ENCODE results near the gene ZC3H12D. TPM values are rescaled to one million over a fixed set of nuclear protein-coding genes. Genes with fewer than 3 reads are reported as not detected.

Gene ZC3H12D
- total and polyA plus RNA-seq, 2 of the 13 experiments (the other 11 are each of a cell fraction or from before 2014, with no cell fraction given): 1.2 to 2.7 TPM

DNA sequence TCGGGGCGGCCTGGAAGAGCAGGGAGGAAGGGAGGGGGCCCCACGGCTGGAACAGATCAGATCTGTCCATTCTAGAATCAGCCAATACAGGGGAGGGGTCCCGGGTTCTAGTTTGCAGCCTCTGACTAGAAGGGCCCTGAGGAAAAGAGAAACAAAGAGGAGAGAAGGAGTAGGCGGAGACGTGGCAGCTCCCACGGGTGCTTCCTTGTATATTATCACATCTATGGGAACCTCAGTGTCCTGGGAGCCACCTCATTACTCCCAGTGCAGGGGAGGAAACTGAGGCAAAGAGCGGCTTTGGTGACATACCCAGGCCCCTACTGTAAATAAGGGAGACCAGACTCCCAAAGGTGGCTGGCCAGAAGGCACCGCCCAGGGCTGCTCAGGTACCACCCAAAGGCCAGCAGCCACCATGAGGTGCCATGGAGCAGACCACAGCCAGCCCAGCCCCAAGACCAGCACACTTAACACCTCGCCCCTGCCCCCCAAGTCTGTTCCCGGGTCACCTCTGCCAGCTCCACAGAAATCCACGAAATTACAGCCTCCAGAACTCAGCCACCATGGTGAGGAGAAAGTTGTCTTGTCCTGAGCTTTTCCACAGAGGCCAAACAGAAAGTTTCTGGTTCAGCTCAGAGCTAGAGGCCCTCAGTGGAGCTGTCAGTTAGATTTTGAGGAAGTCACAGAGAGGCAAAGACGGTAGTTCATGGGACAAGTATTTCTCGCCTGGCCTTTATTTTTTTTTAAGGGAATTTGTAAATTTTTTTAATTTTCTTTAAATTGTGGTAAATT, 2.1 kb downstream of the ZC3H12D start:
- no peak for ATAC-seq
- CTCF ChIA-PET (ENCODE audit: low intra/inter-chr PET ratio, low total read pairs): no interaction called here
- no peak overlapping the region for H3K4me2 ChIP-seq (ENCODE audit: low read depth, low read length)
- no peaks in the 10 kb centered on the region for H3K36me3 ChIP-seq (replicated peaks in 1 of 2; ENCODE audit: control insufficient read depth in 1 of 2, insufficient read depth in 2 of 2, low read length in 2 of 2)
- TF ChIP-seq, protein P1, sequence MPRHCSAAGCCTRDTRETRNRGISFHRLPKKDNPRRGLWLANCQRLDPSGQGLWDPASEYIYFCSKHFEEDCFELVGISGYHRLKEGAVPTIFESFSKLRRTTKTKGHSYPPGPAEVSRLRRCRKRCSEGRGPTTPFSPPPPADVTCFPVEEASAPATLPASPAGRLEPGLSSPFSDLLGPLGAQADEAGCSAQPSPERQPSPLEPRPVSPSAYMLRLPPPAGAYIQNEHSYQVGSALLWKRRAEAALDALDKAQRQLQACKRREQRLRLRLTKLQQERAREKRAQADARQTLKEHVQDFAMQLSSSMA (CRISPR knock-in tag; IDR thresholded peaks at IDR 0.05): no peak
- TF ChIP-seq, protein P2, sequence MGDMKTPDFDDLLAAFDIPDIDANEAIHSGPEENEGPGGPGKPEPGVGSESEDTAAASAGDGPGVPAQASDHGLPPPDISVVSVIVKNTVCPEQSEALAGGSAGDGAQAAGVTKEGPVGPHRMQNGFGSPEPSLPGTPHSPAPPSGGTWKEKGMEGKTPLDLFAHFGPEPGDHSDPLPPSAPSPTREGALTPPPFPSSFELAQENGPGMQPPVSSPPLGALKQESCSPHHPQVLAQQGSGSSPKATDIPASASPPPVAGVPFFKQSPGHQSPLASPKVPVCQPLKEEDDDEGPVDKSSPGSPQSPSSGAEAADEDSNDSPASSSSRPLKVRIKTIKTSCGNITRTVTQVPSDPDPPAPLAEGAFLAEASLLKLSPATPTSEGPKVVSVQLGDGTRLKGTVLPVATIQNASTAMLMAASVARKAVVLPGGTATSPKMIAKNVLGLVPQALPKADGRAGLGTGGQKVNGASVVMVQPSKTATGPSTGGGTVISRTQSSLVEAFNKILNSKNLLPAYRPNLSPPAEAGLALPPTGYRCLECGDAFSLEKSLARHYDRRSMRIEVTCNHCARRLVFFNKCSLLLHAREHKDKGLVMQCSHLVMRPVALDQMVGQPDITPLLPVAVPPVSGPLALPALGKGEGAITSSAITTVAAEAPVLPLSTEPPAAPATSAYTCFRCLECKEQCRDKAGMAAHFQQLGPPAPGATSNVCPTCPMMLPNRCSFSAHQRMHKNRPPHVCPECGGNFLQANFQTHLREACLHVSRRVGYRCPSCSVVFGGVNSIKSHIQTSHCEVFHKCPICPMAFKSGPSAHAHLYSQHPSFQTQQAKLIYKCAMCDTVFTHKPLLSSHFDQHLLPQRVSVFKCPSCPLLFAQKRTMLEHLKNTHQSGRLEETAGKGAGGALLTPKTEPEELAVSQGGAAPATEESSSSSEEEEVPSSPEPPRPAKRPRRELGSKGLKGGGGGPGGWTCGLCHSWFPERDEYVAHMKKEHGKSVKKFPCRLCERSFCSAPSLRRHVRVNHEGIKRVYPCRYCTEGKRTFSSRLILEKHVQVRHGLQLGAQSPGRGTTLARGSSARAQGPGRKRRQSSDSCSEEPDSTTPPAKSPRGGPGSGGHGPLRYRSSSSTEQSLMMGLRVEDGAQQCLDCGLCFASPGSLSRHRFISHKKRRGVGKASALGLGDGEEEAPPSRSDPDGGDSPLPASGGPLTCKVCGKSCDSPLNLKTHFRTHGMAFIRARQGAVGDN (CRISPR knock-in tag; IDR thresholded peaks at IDR 0.05): peak; percentile 24; the same call in 1 of the 2 replicates
- no peak for TF ChIP-seq NAIF1 (CRISPR knock-in tag; IDR thresholded peaks at IDR 0.05; ENCODE audit: borderline replicate concordance)
- DNase-seq (ENCODE audit: low spot score): no peak
- H4K20me1 ChIP-seq (ENCODE audit: insufficient read depth, low read length): no peaks in the 10 kb centered on the region
- no peaks in the 10 kb centered on the region for H3K9me3 ChIP-seq (ENCODE audit: low read length)
- POLR2A ChIA-PET: interaction anchor here (2.8 kb wide), 1 partner anchor 9 kb away, joined by 14 read pairs; no protein-coding TSS in a partner anchor
- no peaks in the 10 kb centered on the region for H3K27me3 ChIP-seq (ENCODE audit: control insufficient read depth in 1 of 2, insufficient read depth in 2 of 2, low read length in 2 of 2)
- no peak overlapping the region for H3K9ac ChIP-seq (ENCODE audit: insufficient read depth, low read depth, low read length)
- WGBS (ENCODE audit: low lambda C conversion rate): 89% methylated on average over 14 of the region's 14 CpGs
- H3K4me3 ChIP-seq (replicated peaks in 1 of 3; ENCODE audit: insufficient read depth in 1 of 3, low read depth in 2 of 3, low read length in 3 of 3): no peak overlapping the region
- in situ Hi-C loops (cut with HindIII; ENCODE audit: extremely low pct_ligation_motif_present, low pct_unique_long_range_greater_than_20kb) (no loop called here), intact Hi-C loops (cut with micrococcal nuclease; ENCODE audit: unreplicated experiment) (no loop called here)
- FAIRE-seq: no peak
- peaks cover 39% of the 10 kb centered on the region for H3K4me1 ChIP-seq (ENCODE audit: insufficient read depth, low read length)
- H3K79me2 ChIP-seq (ENCODE audit: insufficient read depth, low read length): no peaks in the 10 kb centered on the region
- no peak overlapping the region for H2AFZ ChIP-seq (ENCODE audit: low read length)
- BruUV-seq (replicated peaks): no TSS peak
- no peak overlapping the region for H3K27ac ChIP-seq (ENCODE audit: extremely low read length, insufficient read depth, low read length)

Measured in HepG2 (cell line).